ENCODE data around the gene SNAPC4.

The SNAPC4 gene

GRCh38 chr9:136393531-136393930, 6.4 kb downstream of the SNAPC4 start:
- no peak for DNase-seq (ENCODE audit: low read depth in 1 of 2, low spot score in 1 of 2)

GRCh38 chr9:136392538-136393449, 7.2 kb downstream of the SNAPC4 start:
- no peak for DNase-seq (ENCODE audit: low read depth in 1 of 2, low spot score in 1 of 2)

- no peak for DNase-seq (ENCODE audit: low read depth in 1 of 2, low spot score in 1 of 2)
These were observed 8.0 kb downstream of the SNAPC4 start for GRCh38 chr9:136391737-136392537.

GRCh38 chr9:136389396-136389795, 10.6 kb downstream of the SNAPC4 start:
- DNase-seq (ENCODE audit: low read depth in 1 of 2, low spot score in 1 of 2) = no peak

- DNase-seq (ENCODE audit: low read depth in 1 of 2, low spot score in 1 of 2) = no peak
These were observed 12.8 kb downstream of the SNAPC4 start for GRCh38 chr9:136387217-136387616.

- no peak for DNase-seq (ENCODE audit: low read depth in 1 of 2, low spot score in 1 of 2)
These were observed 14.0 kb downstream of the SNAPC4 start for GRCh38 chr9:136386018-136386417.

- DNase-seq (ENCODE audit: low read depth in 1 of 2, low spot score in 1 of 2) = no peak
These were observed 15.0 kb downstream of the SNAPC4 start for GRCh38 chr9:136385015-136385414.

- DNase-seq (ENCODE audit: low read depth in 1 of 2, low spot score in 1 of 2) = no peak
These were observed 16.5 kb downstream of the SNAPC4 start for GRCh38 chr9:136383436-136383835.

- no peak for DNase-seq (ENCODE audit: low read depth in 1 of 2, low spot score in 1 of 2)
These were observed 17.9 kb downstream of the SNAPC4 start for GRCh38 chr9:136381966-136382513.

- DNase-seq (ENCODE audit: low read depth in 1 of 2, low spot score in 1 of 2) = no peak
These were observed 18.7 kb downstream of the SNAPC4 start for GRCh38 chr9:136381311-136381710.

- DNase-seq (ENCODE audit: low read depth in 1 of 2, low spot score in 1 of 2) = no peak
These were observed 19.6 kb downstream of the SNAPC4 start for GRCh38 chr9:136380381-136380780.

GRCh38 chr9:136379891-136380290, 20.1 kb downstream of the SNAPC4 start:
- DNase-seq (ENCODE audit: low read depth in 1 of 2, low spot score in 1 of 2) = no peak

- no peak for DNase-seq (ENCODE audit: low read depth in 1 of 2, low spot score in 1 of 2)
These were observed 20.6 kb downstream of the SNAPC4 start for GRCh38 chr9:136379401-136379800.

GRCh38 chr9:136379003-136379287, 21.0 kb downstream of the SNAPC4 start:
- no peak for DNase-seq (ENCODE audit: low read depth in 1 of 2, low spot score in 1 of 2)

- DNase-seq (ENCODE audit: low read depth in 1 of 2, low spot score in 1 of 2) = no peak
These were observed 21.6 kb downstream of the SNAPC4 start for GRCh38 chr9:136378170-136379002.

- DNase-seq (ENCODE audit: low read depth in 1 of 2, low spot score in 1 of 2) = no peak
These were observed 22.4 kb downstream of the SNAPC4 start for GRCh38 chr9:136377341-136378169.

GRCh38 chr9:136376457-136376856, 23.5 kb downstream of the SNAPC4 start:
- DNase-seq (ENCODE audit: low read depth in 1 of 2, low spot score in 1 of 2) = no peak

- no peak for DNase-seq (ENCODE audit: low read depth in 1 of 2, low spot score in 1 of 2)
These were observed 24.9 kb downstream of the SNAPC4 start for GRCh38 chr9:136375096-136375495.

GRCh38 chr9:136374183-136374575, 25.8 kb downstream of the SNAPC4 start:
- no peak for DNase-seq (ENCODE audit: low read depth in 1 of 2, low spot score in 1 of 2)
